A549 treated with CpdA at 1 μM for 4 hours (cell line): ENCODE data around the gene CLEC4D. TPM values are rescaled to one million over a fixed set of nuclear protein-coding genes. Genes with fewer than 3 reads are reported as not detected.

Source experiments
- total RNA-seq: library from RNA; stranded (reverse); fragments of 200-300 nt; extraction: Qiagen RNA extraction; gene quantifications from 5 replicates; pipeline ENCODE4 v1.2.3, GENCODE V29; 2022; ENCODE audit warnings: low read depth

The CLEC4D gene
- total RNA-seq = not detected in 5 replicates

GRCh38 chr12:8513256-8513655 is at the start of gene CLEC4D:
CLEC4D (plus strand) TSS chr12:8513503; CDS start chr12:8513733, 230 bp downstream.

GRCh38 chr12:8540831-8541230 is 27.5 kb downstream of the CLEC4D start, which contains the start of gene CLEC4E:
CLEC4E (minus strand) TSS chr12:8540905; CDS start chr12:8540797, 108 bp downstream.

Other genes with a start within 250 kb of the CLEC4D start
- gene CLEC6A, start 57.5 kb upstream of the CLEC4D start, total RNA-seq = not detected in 5 replicates
- gene CLEC4E, start 27.4 kb downstream of the CLEC4D start, total RNA-seq = 0.07 to 0.30 TPM (median 0.20 TPM) in 4 of 5 replicates, not detected in the other
- gene AICDA, start 99.4 kb downstream of the CLEC4D start, total RNA-seq = 0.08 to 0.20 TPM (median 0.15 TPM) in 5 replicates
- 0.06 to 0.31 TPM (median 0.24 TPM) in 4 of 5 replicates, not detected in the other for gene MFAP5, start 149.3 kb downstream of the CLEC4D start, total RNA-seq
- 14.6 to 17.5 TPM (median 15.8 TPM) in 5 replicates for gene RIMKLB, start 184.5 kb downstream of the CLEC4D start, total RNA-seq